HCT116 (cell line): ENCODE results near the gene RHBDF2. TPM values are rescaled to one million over a fixed set of nuclear protein-coding genes. Genes with fewer than 3 reads are reported as not detected.

Experiments used
- ATAC-seq: fragments of 200-7000 bp; cut with Tn5 transposase; 2 replicates; pipeline ENCODE4 v1.9.1; 2020; ENCODE audit warnings: mild to moderate bottlenecking, moderate library complexity
- BruUV-seq: library from RNA; stranded (reverse); fragments of 400-500 nt; replicated peaks from 2 replicates; lab custom pipeline; 2021; lab: Mats Ljungman, UMichigan
- CTCF ChIA-PET: fragments of 300-600 bp; sonication (Branson Sonifier 250); formaldehyde crosslinking; loops from one replicate; lab custom pipeline; 2021; ENCODE audit warnings: antibody characterized with exemption; lab: Charles Lee
- POLR2A ChIA-PET: fragments of 300-600, 350-600 bp; sonication (Branson Sonifier 250); formaldehyde crosslinking; loops from one replicate; lab custom pipeline; 2021; ENCODE audit warnings: antibody characterized with exemption; lab: Charles Lee
- RAD21 ChIA-PET, 2 experiments: fragments of 300-600 bp; sonication (Branson Sonifier 250); formaldehyde crosslinking; loops; one replicate each; lab custom pipeline; 2023; ENCODE audit warnings: low total read pairs in 2 of 2; ENCODE audit not compliant: uncharacterized antibody in 2 of 2, unreplicated experiment in 2 of 2, low non-redundant PET in 1 of 2; lab: Charles Lee
- DNase-seq: peaks from one replicate; pipeline ENCODE4 v3.0.0-alpha.2; 2010; ENCODE audit warnings: low read depth, low spot score
- H2AFZ ChIP-seq: fragments of 200-600 bp; shearing (Covaris generic), sonication (generic); 2 replicates; pipeline ENCODE4 v1.6.1; 2017; ENCODE audit warnings: low read depth, mixed run types, mixed read lengths, antibody characterized with exemption, low read length; ENCODE audit not compliant: poor library complexity, severe bottlenecking
- H3K27ac ChIP-seq: 2 replicates; pipeline ENCODE4 v1.5.1; 2012; ENCODE audit warnings: low read depth, low read length
- H3K27me3 ChIP-seq: fragments of 200-600 bp; sonication (generic); 2 replicates; pipeline ENCODE4 v1.6.1; 2016; ENCODE audit warnings: mixed run types, low read length, mixed read lengths; ENCODE audit not compliant: insufficient read depth
- H3K36me3 ChIP-seq, 2 experiments: fragments of 200-500 bp in 1 of 2; fragments of 200-600 bp in 1 of 2; sonication (Bioruptor generic) in 1 of 2; sonication (generic) in 1 of 2; 2 replicates each; pipeline versions ENCODE4 v1.5.1 to v1.6.1; 2014 to 2016; ENCODE audit warnings: low read length in 2 of 2, inconsistent platforms in 1 of 2, mixed read lengths in 1 of 2, mixed run types in 1 of 2; ENCODE audit not compliant: insufficient read depth in 2 of 2, control insufficient read depth in 1 of 2
- H3K4me1 ChIP-seq, 2 experiments: fragments of 200-600 bp in 1 of 2; sonication (generic) in 1 of 2; 2 replicates each; pipeline versions ENCODE4 v1.5.1 to v1.6.1; 2012 to 2017; ENCODE audit warnings: low read length in 2 of 2, inconsistent platforms in 1 of 2, mild to moderate bottlenecking in 1 of 2, mixed read lengths in 1 of 2, mixed run types in 1 of 2, moderate library complexity in 1 of 2; ENCODE audit not compliant: insufficient read depth in 2 of 2, control insufficient read depth in 1 of 2
- H3K4me2 ChIP-seq: fragments of 200-600 bp; sonication (generic); 2 replicates; pipeline ENCODE4 v1.6.1; 2017; ENCODE audit warnings: mixed run types, low read length, mixed read lengths
- H3K4me3 ChIP-seq, 2 experiments: fragments of 200-600 bp in 1 of 2; sonication (generic) in 1 of 2; replicated peaks in 1 of 2; 2 replicates each; pipeline ENCODE4 v1.5.1; 2011 to 2016; ENCODE audit warnings: low read length in 2 of 2, control low read depth in 1 of 2, low read depth in 1 of 2, mild to moderate bottlenecking in 1 of 2, mixed read lengths in 1 of 2, mixed run types in 1 of 2
- H3K79me2 ChIP-seq: fragments of 200-600 bp; sonication (generic); 2 replicates; pipeline ENCODE4 v1.6.1; 2017; ENCODE audit warnings: mild to moderate bottlenecking, mixed run types, low read length, moderate library complexity, mixed read lengths; ENCODE audit not compliant: insufficient read depth
- H3K9ac ChIP-seq: fragments of 200-600 bp; sonication (generic); 2 replicates; pipeline ENCODE4 v1.6.1; 2016; ENCODE audit warnings: low read length, mixed read lengths
- H3K9me2 ChIP-seq: fragments of 200-600 bp; sonication (generic), shearing (Covaris generic); 2 replicates; pipeline ENCODE4 v1.6.1; 2017; ENCODE audit warnings: mixed run types, mild to moderate bottlenecking, moderate library complexity; ENCODE audit not compliant: insufficient read depth
- H3K9me3 ChIP-seq, 2 experiments: fragments of 200-500 bp in 1 of 2; fragments of 200-600 bp in 1 of 2; sonication (Bioruptor generic) in 1 of 2; sonication (generic) in 1 of 2; 2 replicates each; pipeline ENCODE4 v1.6.1; 2014 to 2017; ENCODE audit warnings: low read length in 2 of 2, mixed read lengths in 2 of 2, inconsistent platforms in 1 of 2, low read depth in 1 of 2, mild to moderate bottlenecking in 1 of 2, mixed run types in 1 of 2, moderate library complexity in 1 of 2; ENCODE audit not compliant: control insufficient read depth in 1 of 2, insufficient read depth in 1 of 2
- H4K20me1 ChIP-seq: fragments of 200-600 bp; sonication (generic), shearing (Covaris generic); 2 replicates; pipeline ENCODE4 v1.6.1; 2017; ENCODE audit warnings: mixed run types, mild to moderate bottlenecking, moderate library complexity; ENCODE audit not compliant: insufficient read depth
- REST ChIP-seq: IDR thresholded peaks from 2 replicates; pipeline ENCODE4 v1.6.1; 2012; ENCODE audit warnings: low read depth
- SIN3A ChIP-seq: IDR thresholded peaks from 2 replicates; pipeline ENCODE4 v1.6.1; 2012; ENCODE audit warnings: low read depth
- intact Hi-C: fragments of 100-400 bp; cut with micrococcal nuclease; formaldehyde crosslinking; loops from 2 replicates; pipeline ENCODE4 v1.10.0; 2022
- total RNA-seq: library from RNA; stranded (reverse); gene quantifications from one replicate; pipeline ENCODE4 v1.2.1, GENCODE V29; 2021; ENCODE audit not compliant: unreplicated experiment

The RHBDF2 gene
- total RNA-seq, 1 experiment from 2014 or later = 61.1 TPM

- no peaks in the 10 kb centered on the region for H3K79me2 ChIP-seq
Measured at GRCh38 chr17:76476736-76477135, 24.5 kb downstream of the RHBDF2 start.

More at GRCh38 chr17:76476736-76477135, 24.5 kb downstream of the RHBDF2 start:
- Histone ChIP-seq H3K27me3 (no peaks in the 10 kb centered on the region), H3K4me3 (no peak overlapping the region), H3K27ac (no peak overlapping the region), H2AFZ (no peak overlapping the region), H3K9me3 (no peaks in the 10 kb centered on the region), H3K36me3 (peaks cover 13 to 31% of the 10 kb centered on the region in 2 experiments; a peak in 3 of 4 replicates), H4K20me1 (no peaks in the 10 kb centered on the region), H3K4me2 (no peak overlapping the region), H3K4me1 (no peaks in the 10 kb centered on the region), H3K9me2 (no peaks in the 10 kb centered on the region), H3K9ac (no peak overlapping the region)
- DNase-seq (no peak), ATAC-seq (no peak)
- ChIA-PET POLR2A (no interaction called here), CTCF (no interaction called here), RAD21 (no interaction called here)
- no TSS peak for BruUV-seq
- no peak for TF ChIP-seq SIN3A
- TF ChIP-seq REST = no peak
- intact Hi-C loops = no loop called here
